HG03575 (cell line): ENCODE data around the gene FOXF1.

ENCODE experiments used
- ATAC-seq: cut with Tn5 transposase; IDR thresholded peaks from one replicate; pipeline ENCODE4 v1.9.1; 2021; ENCODE audit not compliant: unreplicated experiment, insufficient number of reproducible peaks, low FRiP score; ENCODE audit errors: extremely low read depth

FOXF1 gene

GRCh38 chr16:86502856-86503748 is 7.2 kb upstream of the FOXF1 start:
- no peak for ATAC-seq

DNA sequence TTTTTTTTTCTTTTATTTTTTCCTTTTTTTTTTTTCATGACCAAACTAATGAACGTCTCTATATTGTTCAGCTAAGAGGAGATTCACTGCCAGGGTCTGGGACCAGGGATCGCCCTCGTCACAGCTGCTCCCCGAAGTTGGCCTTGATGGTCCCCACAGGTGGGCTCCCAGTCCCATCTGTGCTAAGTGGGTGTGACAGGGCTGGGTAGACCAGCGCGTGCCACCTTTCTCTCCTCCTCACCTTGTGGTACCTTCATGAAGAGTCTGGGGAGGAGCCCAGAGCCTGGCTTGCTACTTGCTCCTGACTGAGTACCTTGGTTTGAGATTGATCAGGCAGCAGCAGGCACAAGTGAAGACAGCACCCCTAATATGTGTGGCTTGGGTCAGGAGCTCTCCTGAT is 6.5 kb upstream of the FOXF1 start:
- ATAC-seq, result no peak

DNA sequence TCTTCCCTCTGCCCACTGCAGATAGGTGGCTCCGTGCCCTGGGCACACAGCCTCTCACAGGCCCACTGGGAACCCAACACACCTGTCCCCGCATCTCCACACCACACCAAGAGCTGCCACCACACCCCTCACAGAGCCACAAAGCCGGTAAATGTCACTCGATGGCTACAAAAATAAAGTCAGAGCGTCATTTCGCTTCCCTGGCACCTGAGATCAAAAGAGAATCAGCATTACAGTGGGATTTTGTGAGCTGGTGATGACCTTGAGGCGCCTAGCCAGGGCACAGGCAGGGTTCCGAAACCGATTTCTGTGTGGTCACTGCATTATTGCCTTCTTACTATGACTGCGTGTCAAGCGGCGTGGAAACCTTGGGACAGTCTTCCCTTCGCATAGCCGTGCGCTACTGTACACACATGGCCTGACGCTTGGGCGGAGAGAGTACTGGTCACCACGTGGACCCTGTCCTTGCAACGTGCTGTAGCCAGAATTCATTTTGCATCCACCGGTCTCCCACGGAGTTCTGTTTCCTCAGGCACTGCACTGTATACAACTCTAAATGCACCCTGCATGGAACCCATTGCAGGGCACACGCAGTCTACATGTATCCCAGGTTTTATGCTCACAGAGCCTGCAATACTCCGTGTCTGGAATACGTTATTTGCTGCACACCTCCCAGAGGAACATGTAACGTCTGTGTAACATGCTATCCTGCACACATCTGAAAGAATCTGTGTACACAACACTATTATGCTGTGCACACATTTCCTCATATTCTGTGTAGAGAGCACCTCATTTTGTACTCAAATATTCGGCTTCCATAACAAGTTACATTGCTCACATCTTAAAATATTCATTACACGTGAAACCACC is 5.8 kb upstream of the FOXF1 start:
- ATAC-seq, result no peak

- no peak for ATAC-seq
Measured at GRCh38 chr16:86505185-86505898, 5.0 kb upstream of the FOXF1 start.

- no peak for ATAC-seq
Measured at GRCh38 chr16:86505899-86506864, 4.1 kb upstream of the FOXF1 start.

DNA sequence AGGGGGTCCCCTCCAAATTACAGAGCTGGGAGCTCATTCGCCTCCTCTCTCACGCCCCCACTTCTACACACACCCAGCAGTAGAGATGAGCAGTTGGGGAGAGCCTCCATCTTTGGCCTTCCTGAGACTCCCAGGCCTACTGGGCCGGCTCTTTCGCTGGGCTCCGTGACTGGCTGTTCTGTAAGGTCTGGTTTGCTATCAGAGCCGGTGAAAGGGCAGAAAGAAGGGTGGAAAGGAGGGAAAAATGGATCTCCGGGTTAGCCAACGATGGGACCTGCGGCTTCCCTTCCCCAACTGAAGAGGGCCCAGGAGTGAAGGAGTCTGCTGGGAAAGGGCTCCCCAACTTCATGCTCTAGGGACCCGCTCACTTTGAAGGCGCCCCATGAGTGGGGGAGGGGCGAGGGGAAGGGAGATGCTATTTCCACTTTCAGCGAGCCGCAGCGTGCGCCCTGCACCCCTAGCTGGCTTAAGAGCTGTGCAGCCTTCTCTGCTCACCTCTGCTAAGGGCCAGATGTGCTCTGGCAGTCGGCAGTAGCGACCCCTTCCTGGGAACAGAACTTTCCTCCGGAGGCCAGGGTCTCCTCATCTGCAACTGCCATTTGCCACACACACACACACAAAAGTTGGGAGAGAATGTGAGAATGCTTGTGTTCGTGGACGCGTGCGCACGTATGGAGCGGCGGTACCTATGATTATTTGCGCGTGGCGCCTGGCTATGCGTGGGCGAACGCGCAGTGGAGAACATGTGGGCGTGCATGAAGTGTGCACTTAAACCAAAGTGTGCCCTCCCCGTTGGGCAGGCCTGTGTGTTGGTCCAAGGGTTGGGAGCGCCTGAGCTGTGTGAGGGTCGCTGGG is 2.9 kb upstream of the FOXF1 start:
- no peak for ATAC-seq

GRCh38 chr16:86508028-86508946 is 2.0 kb upstream of the FOXF1 start:
- ATAC-seq, result no peak

- ATAC-seq, result no peak
Measured at GRCh38 chr16:86508947-86509758, 1.2 kb upstream of the FOXF1 start.

DNA sequence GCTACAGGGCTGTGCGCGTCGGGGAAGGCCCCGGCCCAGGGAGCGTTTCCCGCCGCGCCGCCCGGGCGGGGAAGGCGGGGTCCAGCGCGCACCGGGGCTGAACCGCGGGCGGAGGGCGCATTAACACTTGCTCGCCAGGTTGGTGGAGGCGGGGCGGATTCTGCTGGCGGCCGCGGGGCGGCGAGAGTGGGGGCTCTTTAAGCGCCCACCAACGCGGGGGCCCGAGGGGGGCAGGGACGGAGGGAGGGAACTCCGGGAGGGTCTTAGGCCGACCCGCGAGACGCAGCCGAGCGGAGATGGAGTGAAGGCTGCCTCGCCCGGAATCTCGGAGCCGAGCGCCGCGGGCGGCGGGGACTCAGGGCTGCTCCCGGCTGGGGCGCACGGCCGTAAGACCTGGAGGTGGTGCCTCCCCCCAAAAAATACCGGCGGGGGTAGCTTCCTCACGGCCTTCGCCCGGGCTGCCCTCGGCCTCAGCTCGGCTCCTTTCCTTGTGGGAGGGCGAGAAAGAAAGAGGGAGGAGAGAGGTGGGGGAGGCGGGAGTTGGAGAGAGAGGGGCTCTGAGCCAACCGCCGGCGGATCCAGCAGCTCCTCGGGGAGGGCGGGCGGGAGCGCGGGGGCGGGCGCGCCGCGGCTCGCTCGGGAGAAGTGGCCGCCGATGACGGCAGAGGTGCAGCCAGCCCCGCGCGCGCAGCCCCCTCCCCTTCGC is 415 bp upstream of the FOXF1 start:
- no peak for ATAC-seq

- ATAC-seq, result no peak
Measured at GRCh38 chr16:86511317-86512161, 1.2 kb downstream of the FOXF1 start.

DNA sequence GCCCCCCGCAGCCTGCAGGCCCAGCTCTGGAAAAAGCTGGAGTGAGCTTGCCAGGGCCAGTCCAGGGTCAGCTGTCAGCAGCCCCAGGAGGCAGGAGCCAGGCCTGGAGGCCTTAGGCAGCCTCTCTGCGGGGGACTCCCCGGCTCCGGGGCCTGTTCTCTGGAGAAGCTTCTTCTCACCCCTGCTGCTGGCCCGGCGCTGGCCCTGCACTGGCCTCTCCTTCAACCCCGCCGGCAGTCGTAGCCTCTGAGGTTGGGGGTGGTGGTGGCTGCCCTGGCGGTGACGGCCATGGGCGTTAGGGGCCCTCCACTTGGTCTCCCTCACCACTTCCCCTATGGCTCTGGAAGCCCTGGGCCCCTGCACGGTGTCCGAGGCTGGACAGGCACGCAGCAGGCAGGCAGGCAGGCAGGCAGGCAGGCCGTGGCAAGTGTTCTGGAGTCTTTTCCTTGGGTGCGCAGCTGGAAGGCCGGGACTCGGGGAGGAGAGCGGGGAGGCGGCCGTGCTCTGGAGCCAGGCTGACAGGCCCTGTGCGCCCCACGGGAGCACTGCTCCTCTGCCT is 2.1 kb downstream of the FOXF1 start:
- no peak for ATAC-seq

DNA sequence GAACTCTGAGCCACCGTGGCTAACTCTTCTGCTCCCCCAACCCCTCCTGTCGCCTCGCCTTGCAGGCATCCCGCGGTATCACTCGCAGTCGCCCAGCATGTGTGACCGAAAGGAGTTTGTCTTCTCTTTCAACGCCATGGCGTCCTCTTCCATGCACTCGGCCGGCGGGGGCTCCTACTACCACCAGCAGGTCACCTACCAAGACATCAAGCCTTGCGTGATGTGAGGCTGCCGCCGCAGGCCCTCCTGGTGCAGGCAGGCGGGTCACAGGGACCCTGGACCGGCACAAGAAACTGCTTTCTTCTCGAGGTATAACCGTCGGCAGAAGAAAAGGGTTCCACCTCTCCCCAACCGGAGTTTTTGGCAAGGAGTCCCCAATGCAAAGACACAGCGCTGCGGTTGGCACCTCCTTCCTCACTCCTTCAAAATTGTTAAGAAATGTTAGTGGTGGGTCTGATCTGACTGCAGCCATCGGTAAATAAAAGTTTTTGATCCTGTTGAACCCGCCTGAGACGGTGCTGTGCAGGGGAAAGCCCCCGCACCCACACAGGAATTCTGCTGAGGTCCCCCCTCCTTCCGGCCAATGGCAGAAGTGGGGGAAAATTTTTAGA is 2.6 kb downstream of the FOXF1 start:
- no peak for ATAC-seq

DNA sequence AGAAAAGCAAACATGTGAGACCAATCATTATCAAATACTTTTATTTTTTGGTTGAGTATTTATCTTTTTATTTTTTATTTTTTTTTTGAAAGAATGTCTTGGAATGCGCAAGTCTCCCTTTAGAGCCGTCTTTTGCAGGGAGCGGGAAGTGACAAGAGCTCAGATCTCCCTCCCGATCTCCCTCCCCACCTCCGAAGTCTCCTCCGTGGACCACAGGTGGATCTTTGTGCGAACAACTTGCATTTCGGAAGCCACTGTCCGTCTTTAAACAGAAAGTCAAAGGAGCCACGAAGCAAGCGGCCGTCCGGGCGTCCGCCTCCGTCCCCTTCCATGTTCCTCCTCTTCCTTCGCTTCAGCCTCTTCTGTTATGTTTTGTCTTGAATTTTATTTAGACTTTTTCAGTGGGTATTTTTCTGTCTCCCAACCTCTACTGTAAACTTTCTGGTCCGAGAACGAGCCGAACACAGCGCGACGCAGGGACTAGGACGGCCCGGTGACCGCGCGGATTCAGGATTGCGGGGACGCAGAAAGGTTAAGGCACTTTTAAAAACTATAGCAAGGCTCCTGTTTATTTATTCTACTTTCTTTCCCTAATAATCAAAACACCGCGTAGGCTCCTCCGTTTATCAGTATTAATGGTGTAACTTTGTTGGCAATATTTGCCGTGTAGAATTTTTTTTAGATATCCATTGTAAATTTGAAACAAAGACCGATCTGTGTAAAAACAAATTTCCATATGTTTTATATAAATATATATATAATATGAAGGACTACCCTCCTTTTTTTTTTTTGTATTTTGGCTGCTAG is 3.3 kb downstream of the FOXF1 start:
- ATAC-seq, result no peak
